ENCODE data around the gene SEPTIN7.

DNA sequence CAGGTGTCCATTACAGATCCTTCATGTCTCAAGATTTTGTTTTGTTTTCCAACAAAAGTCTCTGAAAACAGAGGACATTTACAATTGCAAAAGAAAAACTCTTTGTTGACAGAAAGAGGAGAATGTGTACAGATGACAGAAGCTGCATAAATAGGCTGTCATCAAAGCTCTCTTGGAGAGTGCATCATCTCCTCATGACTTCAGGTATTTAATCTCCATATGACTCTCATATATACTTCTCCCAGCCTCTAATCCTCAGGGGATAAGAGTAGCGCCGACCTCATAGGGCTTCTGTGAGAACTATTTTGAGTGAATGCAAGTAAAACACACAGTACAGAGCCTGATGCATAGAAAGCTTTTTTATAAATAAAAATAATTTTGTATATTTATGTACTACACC is 48.1 kb upstream of the SEPTIN7 start:
- TF ChIP-seq, protein P1, sequence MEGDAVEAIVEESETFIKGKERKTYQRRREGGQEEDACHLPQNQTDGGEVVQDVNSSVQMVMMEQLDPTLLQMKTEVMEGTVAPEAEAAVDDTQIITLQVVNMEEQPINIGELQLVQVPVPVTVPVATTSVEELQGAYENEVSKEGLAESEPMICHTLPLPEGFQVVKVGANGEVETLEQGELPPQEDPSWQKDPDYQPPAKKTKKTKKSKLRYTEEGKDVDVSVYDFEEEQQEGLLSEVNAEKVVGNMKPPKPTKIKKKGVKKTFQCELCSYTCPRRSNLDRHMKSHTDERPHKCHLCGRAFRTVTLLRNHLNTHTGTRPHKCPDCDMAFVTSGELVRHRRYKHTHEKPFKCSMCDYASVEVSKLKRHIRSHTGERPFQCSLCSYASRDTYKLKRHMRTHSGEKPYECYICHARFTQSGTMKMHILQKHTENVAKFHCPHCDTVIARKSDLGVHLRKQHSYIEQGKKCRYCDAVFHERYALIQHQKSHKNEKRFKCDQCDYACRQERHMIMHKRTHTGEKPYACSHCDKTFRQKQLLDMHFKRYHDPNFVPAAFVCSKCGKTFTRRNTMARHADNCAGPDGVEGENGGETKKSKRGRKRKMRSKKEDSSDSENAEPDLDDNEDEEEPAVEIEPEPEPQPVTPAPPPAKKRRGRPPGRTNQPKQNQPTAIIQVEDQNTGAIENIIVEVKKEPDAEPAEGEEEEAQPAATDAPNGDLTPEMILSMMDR (conservative IDR thresholded peaks at IDR 0.05; ENCODE audit: low read depth, low read length) = no peak
- TF ChIP-seq EZH2 (IDR thresholded peaks at IDR 0.05; ENCODE audit: borderline replicate concordance, low read depth, low read length, poor library complexity, severe bottlenecking) = no peak

Measured in A673 (cell line).